SK-N-MC (cell line): Measurements from ENCODE around the gene SKP1.

ENCODE experiments used
- DNase-seq: peaks from one replicate; pipeline ENCODE4 v3.0.0-alpha.2; 2011; ENCODE audit warnings: low read depth, low spot score
- H3K27ac ChIP-seq: fragments of 200-600 bp; sonication (generic); 2 replicates; pipeline ENCODE4 v1.5.1; 2016; ENCODE audit warnings: mixed run types
- H3K36me3 ChIP-seq: fragments of 200-600 bp; sonication (generic); 2 replicates; pipeline ENCODE4 v1.6.1; 2017; ENCODE audit warnings: antibody characterized with exemption, low read length, mixed read lengths; ENCODE audit not compliant: insufficient read depth
- H3K4me3 ChIP-seq: fragments of 200-600 bp; sonication (generic); 2 replicates; pipeline ENCODE4 v1.5.1; 2016
- H3K9ac ChIP-seq: fragments of 200-600 bp; sonication (generic); 2 replicates; pipeline ENCODE4 v1.8.0; 2017; ENCODE audit warnings: mixed run types, mixed read lengths; ENCODE audit not compliant: insufficient read length
- H3K9me3 ChIP-seq: fragments of 200-600 bp; sonication (generic); 2 replicates; pipeline ENCODE4 v1.6.1; 2017; ENCODE audit warnings: low read depth, mild to moderate bottlenecking, antibody characterized with exemption, low read length, moderate library complexity, mixed read lengths
- EZH2 ChIP-seq: fragments of 200-600 bp; sonication (generic); IDR thresholded peaks from one replicate; pipeline ENCODE4 v1.6.1; 2017; ENCODE audit warnings: antibody characterized with exemption
- FOXP2 ChIP-seq: optimal IDR thresholded peaks from 2 replicates; pipeline ENCODE3; 2011; ENCODE audit warnings: mild to moderate bottlenecking, moderate library complexity; ENCODE audit not compliant: insufficient read depth; ENCODE audit errors: extremely low read length, control extremely low read depth
- POLR2AphosphoS5 ChIP-seq: IDR thresholded peaks from 2 replicates; pipeline ENCODE4 v1.6.1; 2012; ENCODE audit warnings: mild to moderate bottlenecking, low read depth, low read length, borderline replicate concordance

The SKP1 gene

GRCh38 chr5:134209477-134210245 is 32.9 kb upstream of the SKP1 start:
- Histone ChIP-seq H3K9me3 (peaks cover 5% of the 10 kb centered on the region; the same call in 1 of the 2 replicates), H3K36me3 (peaks cover 45% of the 10 kb centered on the region), H3K27ac (no peak overlapping the region), H3K4me3 (no peak overlapping the region), H3K9ac (no peak overlapping the region)
- no peak for DNase-seq
- no peak for TF ChIP-seq FOXP2
- TF ChIP-seq POLR2AphosphoS5: no peak
- no peak for TF ChIP-seq EZH2

GRCh38 chr5:134207696-134208095 is 30.9 kb upstream of the SKP1 start:
- DNase-seq: no peak
- Histone ChIP-seq H3K9ac (no peak overlapping the region), H3K27ac (no peak overlapping the region), H3K36me3 (peaks cover 45% of the 10 kb centered on the region), H3K4me3 (no peak overlapping the region), H3K9me3 (no peaks in the 10 kb centered on the region)
- TF ChIP-seq EZH2 (no peak), FOXP2 (no peak), POLR2AphosphoS5 (no peak)

GRCh38 chr5:134206627-134207160 is 29.9 kb upstream of the SKP1 start:
- TF ChIP-seq EZH2 (no peak), POLR2AphosphoS5 (no peak), FOXP2 (no peak)
- H3K4me3 ChIP-seq: no peak overlapping the region
- no peak for DNase-seq
- H3K9me3 ChIP-seq: no peaks in the 10 kb centered on the region
- H3K9ac ChIP-seq: no peak overlapping the region
- H3K27ac ChIP-seq: no peak overlapping the region
- peaks cover 48% of the 10 kb centered on the region for H3K36me3 ChIP-seq

- Histone ChIP-seq H3K27ac (no peak overlapping the region), H3K9ac (no peak overlapping the region), H3K4me3 (no peak overlapping the region), H3K9me3 (no peaks in the 10 kb centered on the region), H3K36me3 (peaks cover 70% of the 10 kb centered on the region)
- no peak for DNase-seq
- TF ChIP-seq EZH2 (no peak), FOXP2 (no peak)
Observed at GRCh38 chr5:134204575-134204974, 27.8 kb upstream of the SKP1 start.

GRCh38 chr5:134203630-134204029 is 26.9 kb upstream of the SKP1 start:
- Histone ChIP-seq H3K36me3 (peaks cover 79% of the 10 kb centered on the region), H3K27ac (no peak overlapping the region), H3K9me3 (no peaks in the 10 kb centered on the region), H3K4me3 (no peak overlapping the region), H3K9ac (no peak overlapping the region)
- DNase-seq: no peak
- TF ChIP-seq FOXP2: no peak
- TF ChIP-seq EZH2: no peak
- TF ChIP-seq POLR2AphosphoS5: no peak

GRCh38 chr5:134195666-134196065 is 18.9 kb upstream of the SKP1 start:
- DNase-seq: no peak
- Histone ChIP-seq H3K36me3 (peaks cover 56% of the 10 kb centered on the region), H3K9me3 (no peaks in the 10 kb centered on the region), H3K27ac (no peak overlapping the region), H3K9ac (no peak overlapping the region), H3K4me3 (no peak overlapping the region)
- TF ChIP-seq POLR2AphosphoS5 (no peak), EZH2 (no peak), FOXP2 (no peak)

GRCh38 chr5:134189031-134189430 is 12.3 kb upstream of the SKP1 start:
- Histone ChIP-seq H3K9me3 (no peaks in the 10 kb centered on the region), H3K27ac (no peak overlapping the region), H3K36me3 (no peaks in the 10 kb centered on the region), H3K9ac (no peak overlapping the region), H3K4me3 (no peak overlapping the region)
- DNase-seq: no peak
- TF ChIP-seq FOXP2: no peak
- TF ChIP-seq POLR2AphosphoS5: no peak
- no peak for TF ChIP-seq EZH2

GRCh38 chr5:134188092-134188491 is 11.3 kb upstream of the SKP1 start:
- no peak for TF ChIP-seq FOXP2
- no peak; the same call in 1 of the 2 replicates for TF ChIP-seq POLR2AphosphoS5
- TF ChIP-seq EZH2: no peak
- Histone ChIP-seq H3K4me3 (no peak overlapping the region), H3K9ac (no peak overlapping the region), H3K27ac (no peak overlapping the region), H3K9me3 (no peaks in the 10 kb centered on the region), H3K36me3 (no peaks in the 10 kb centered on the region)
- no peak for DNase-seq
